Esophagus squamous epithelium (tissue), 4 donors: Measurements from ENCODE around the gene CEACAM20.

ENCODE experiments used
- POLR2A ChIP-seq, 4 donors: fragments of 450-650 bp; IDR thresholded peaks; one replicate each; pipeline ENCODE4 v1.6.1; 2017; ENCODE audit warnings: antibody characterized with exemption in 4 of 4, mild to moderate bottlenecking in 4 of 4, moderate library complexity in 3 of 4
- TF ChIP-seq, protein P1 (sequence below), 6 experiments: fragments of 450-650 bp in 4 of 6; fragments of 200-600 bp in 2 of 6; sonication (generic) in 2 of 6; IDR thresholded peaks; one replicate each; pipeline ENCODE4 v1.5.1; 2016 to 2019; ENCODE audit warnings: antibody characterized with exemption in 6 of 6, mild to moderate bottlenecking in 4 of 6, moderate library complexity in 4 of 6

DNA sequence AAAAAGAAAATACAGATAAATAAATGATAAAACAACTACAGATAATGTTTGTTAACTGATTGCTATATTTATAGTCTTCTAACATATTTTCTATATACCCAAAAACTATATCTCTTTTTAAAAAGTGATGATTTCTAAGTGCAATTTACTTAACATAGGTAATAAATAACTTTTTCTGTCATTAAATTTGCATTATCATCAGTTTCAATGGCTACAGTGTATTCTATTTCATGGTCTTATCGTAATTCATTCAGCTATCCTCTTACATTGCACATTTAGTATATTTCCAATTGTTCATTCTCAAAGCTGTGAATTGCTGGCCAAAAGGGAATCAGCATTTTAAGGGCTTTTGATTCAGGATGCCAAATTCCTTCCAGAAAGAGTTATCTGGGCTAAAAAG is 32.8 kb downstream of the CEACAM20 start:
- TF ChIP-seq POLR2A (IDR thresholded peaks at IDR 0.05): no peak
- TF ChIP-seq, protein P1, sequence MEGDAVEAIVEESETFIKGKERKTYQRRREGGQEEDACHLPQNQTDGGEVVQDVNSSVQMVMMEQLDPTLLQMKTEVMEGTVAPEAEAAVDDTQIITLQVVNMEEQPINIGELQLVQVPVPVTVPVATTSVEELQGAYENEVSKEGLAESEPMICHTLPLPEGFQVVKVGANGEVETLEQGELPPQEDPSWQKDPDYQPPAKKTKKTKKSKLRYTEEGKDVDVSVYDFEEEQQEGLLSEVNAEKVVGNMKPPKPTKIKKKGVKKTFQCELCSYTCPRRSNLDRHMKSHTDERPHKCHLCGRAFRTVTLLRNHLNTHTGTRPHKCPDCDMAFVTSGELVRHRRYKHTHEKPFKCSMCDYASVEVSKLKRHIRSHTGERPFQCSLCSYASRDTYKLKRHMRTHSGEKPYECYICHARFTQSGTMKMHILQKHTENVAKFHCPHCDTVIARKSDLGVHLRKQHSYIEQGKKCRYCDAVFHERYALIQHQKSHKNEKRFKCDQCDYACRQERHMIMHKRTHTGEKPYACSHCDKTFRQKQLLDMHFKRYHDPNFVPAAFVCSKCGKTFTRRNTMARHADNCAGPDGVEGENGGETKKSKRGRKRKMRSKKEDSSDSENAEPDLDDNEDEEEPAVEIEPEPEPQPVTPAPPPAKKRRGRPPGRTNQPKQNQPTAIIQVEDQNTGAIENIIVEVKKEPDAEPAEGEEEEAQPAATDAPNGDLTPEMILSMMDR (IDR thresholded peaks at IDR 0.05): no peak
